ENCODE results near the gene LDLRAD3.

LDLRAD3 gene

GRCh38 chr11:36086366-36086765, 142.5 kb downstream of the LDLRAD3 start:
- DNase-seq = no peak

GRCh38 chr11:36088266-36088972, 144.6 kb downstream of the LDLRAD3 start:
- no peak for DNase-seq

GRCh38 chr11:36089920-36090319, 146.1 kb downstream of the LDLRAD3 start:
- no peak for DNase-seq

GRCh38 chr11:36090356-36091109, 146.7 kb downstream of the LDLRAD3 start:
- DNase-seq = no peak

GRCh38 chr11:36091256-36091811, 147.5 kb downstream of the LDLRAD3 start:
- DNase-seq = no peak

GRCh38 chr11:36092314-36093030, 148.6 kb downstream of the LDLRAD3 start:
- no peak for DNase-seq

- DNase-seq = no peak
Measured at GRCh38 chr11:36093548-36093947, 149.7 kb downstream of the LDLRAD3 start.

GRCh38 chr11:36094164-36094563, 150.3 kb downstream of the LDLRAD3 start:
- no peak for DNase-seq

- DNase-seq = no peak
Measured at GRCh38 chr11:36095716-36096115, 151.9 kb downstream of the LDLRAD3 start.

- no peak for DNase-seq
Measured at GRCh38 chr11:36097219-36097650, 153.4 kb downstream of the LDLRAD3 start.

- DNase-seq = no peak
Measured at GRCh38 chr11:36098087-36098486, 154.2 kb downstream of the LDLRAD3 start.

GRCh38 chr11:36098853-36099375, 155.1 kb downstream of the LDLRAD3 start:
- DNase-seq = no peak

GRCh38 chr11:36101466-36101865, 157.6 kb downstream of the LDLRAD3 start:
- no peak for DNase-seq

GRCh38 chr11:36102868-36103267, 159.0 kb downstream of the LDLRAD3 start:
- no peak for DNase-seq

GRCh38 chr11:36103933-36104530, 160.2 kb downstream of the LDLRAD3 start:
- DNase-seq = no peak

GRCh38 chr11:36104660-36104992, 160.8 kb downstream of the LDLRAD3 start:
- no peak for DNase-seq

- no peak for DNase-seq
Measured at GRCh38 chr11:36105743-36106581, 162.1 kb downstream of the LDLRAD3 start.

GRCh38 chr11:36107547-36107946, 163.7 kb downstream of the LDLRAD3 start:
- no peak for DNase-seq

- DNase-seq = no peak
Measured at GRCh38 chr11:36108881-36109589, 165.2 kb downstream of the LDLRAD3 start.

GRCh38 chr11:36109590-36109849, 165.7 kb downstream of the LDLRAD3 start:
- DNase-seq = no peak

- DNase-seq = no peak
Measured at GRCh38 chr11:36109850-36110606, 166.2 kb downstream of the LDLRAD3 start.
